ENCODE measurements around the gene RAB44. TPM values are rescaled to one million over a fixed set of nuclear protein-coding genes. Genes with fewer than 3 reads are reported as not detected.

The RAB44 gene
- total and polyA plus RNA-seq, 2 of the 13 experiments (the other 11 are each of a cell fraction or from before 2014, with no cell fraction given) = not detected

- TF ChIP-seq UBTF (CRISPR knock-in tag; IDR thresholded peaks at IDR 0.05) (peak; percentile 85), MBNL3 (CRISPR knock-in tag; conservative IDR thresholded peaks at IDR 0.05) (no peak), ZNF530 (CRISPR knock-in tag; IDR thresholded peaks at IDR 0.05; ENCODE audit: low read depth) (peak; percentile 65; the same call in 1 of the 2 replicates), HMG20A (CRISPR knock-in tag; IDR thresholded peaks at IDR 0.05; ENCODE audit: borderline replicate concordance) (peak; percentile 58; the same call in 1 of the 2 replicates), U2AF1 (optimal IDR thresholded peaks at IDR 0.05; ENCODE audit: low read depth, low read length) (no peak), GATAD2A (CRISPR knock-in tag; IDR thresholded peaks at IDR 0.05) (peak; percentile 20; the same call in 1 of the 2 replicates), TAF15 (IDR thresholded peaks at IDR 0.05; ENCODE audit: low read depth, low read length, poor library complexity, severe bottlenecking) (no peak), ZNF563 (CRISPR knock-in tag; IDR thresholded peaks at IDR 0.05) (peak; percentile 43; the same call in 1 of the 2 replicates), KAT2B (IDR thresholded peaks at IDR 0.05; ENCODE audit: borderline replicate concordance, low read depth, low read length) (no peak), ZNF597 (CRISPR knock-in tag; IDR thresholded peaks at IDR 0.05) (no peak), NBN (conservative IDR thresholded peaks at IDR 0.05) (no peak), HMGXB4 (CRISPR knock-in tag; IDR thresholded peaks at IDR 0.05; ENCODE audit: borderline replicate concordance in 1 of 2, low read depth in 1 of 2) (peak; percentile 40 to 67; a peak in 2 of 4 replicates), ZNF136 (CRISPR knock-in tag; IDR thresholded peaks at IDR 0.05; ENCODE audit: low read depth) (no peak), SNAI1 (CRISPR knock-in tag; IDR thresholded peaks at IDR 0.05; ENCODE audit: borderline replicate concordance) (no peak), ZNF747 (CRISPR knock-in tag; IDR thresholded peaks at IDR 0.05; ENCODE audit: borderline replicate concordance) (peak; percentile 76; the same call in 1 of the 2 replicates), RELA (CRISPR knock-in tag; IDR thresholded peaks at IDR 0.05) (no peak), HOXA9 (CRISPR knock-in tag; IDR thresholded peaks at IDR 0.05; ENCODE audit: borderline replicate concordance) (no peak), ZNF274 (CRISPR knock-in tag; IDR thresholded peaks at IDR 0.05) (no peak), ZBTB46 (CRISPR knock-in tag; IDR thresholded peaks at IDR 0.05; ENCODE audit: borderline replicate concordance) (no peak), ZKSCAN1 (IDR thresholded peaks at IDR 0.05; ENCODE audit: low read length) (no peak)
- TF ChIP-seq, protein P1, sequence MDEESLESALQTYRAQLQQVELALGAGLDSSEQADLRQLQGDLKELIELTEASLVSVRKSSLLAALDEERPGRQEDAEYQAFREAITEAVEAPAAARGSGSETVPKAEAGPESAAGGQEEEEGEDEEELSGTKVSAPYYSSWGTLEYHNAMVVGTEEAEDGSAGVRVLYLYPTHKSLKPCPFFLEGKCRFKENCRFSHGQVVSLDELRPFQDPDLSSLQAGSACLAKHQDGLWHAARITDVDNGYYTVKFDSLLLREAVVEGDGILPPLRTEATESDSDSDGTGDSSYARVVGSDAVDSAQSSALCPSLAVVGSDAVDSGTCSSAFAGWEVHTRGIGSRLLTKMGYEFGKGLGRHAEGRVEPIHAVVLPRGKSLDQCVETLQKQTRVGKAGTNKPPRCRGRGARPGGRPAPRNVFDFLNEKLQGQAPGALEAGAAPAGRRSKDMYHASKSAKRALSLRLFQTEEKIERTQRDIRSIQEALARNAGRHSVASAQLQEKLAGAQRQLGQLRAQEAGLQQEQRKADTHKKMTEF (CRISPR knock-in tag; IDR thresholded peaks at IDR 0.05) = peak; percentile 81
Observed at GRCh38 chr6:36678488-36679042, 19.1 kb upstream of the RAB44 start, which contains the start of gene CDKN1A (continued).
